Measurements from ENCODE around the gene NME3. TPM values are rescaled to one million over a fixed set of nuclear protein-coding genes. Genes with fewer than 3 reads are reported as not detected.

Gene NME3
- total and polyA plus RNA-seq, 4 donors: 21.6 to 86.2 (median 80.0) TPM

DNA sequence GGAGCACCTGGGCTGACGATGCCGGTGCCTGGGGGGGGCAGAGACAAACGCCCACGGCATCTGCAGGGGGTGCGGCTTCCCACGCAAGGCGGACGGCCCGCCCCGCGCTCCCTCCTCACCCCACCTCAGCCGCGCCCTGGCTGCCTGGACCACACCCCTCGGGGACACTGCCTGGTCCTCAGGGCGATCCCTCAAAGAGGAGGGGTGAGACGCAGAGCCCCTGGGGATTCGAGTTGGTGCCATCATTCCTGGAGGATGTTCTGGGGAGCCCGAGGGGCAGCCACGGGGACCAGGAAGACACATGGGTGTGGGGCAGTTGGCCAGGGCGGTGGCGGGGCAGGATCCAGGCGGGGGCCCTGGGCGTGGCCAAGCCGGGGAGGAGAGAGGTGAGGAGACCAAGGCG is 18.3 kb upstream of the NME3 start:
- Histone ChIP-seq H3K27ac (ENCODE audit: low read depth, low read length) (no peak overlapping the region), H3K4me1 (ENCODE audit: control insufficient read depth, insufficient read depth, low read length) (peaks cover 5% of the 10 kb centered on the region), H3K4me3 (ENCODE audit: low read depth, low read length) (no peak overlapping the region), H3K36me3 (ENCODE audit: control insufficient read depth, insufficient read depth, low read length) (peaks cover 99% of the 10 kb centered on the region), H3K9me3 (ENCODE audit: control insufficient read depth, insufficient read depth, low read length) (no peaks in the 10 kb centered on the region), H3K27me3 (ENCODE audit: control insufficient read depth, insufficient read depth, low read length) (no peaks in the 10 kb centered on the region)
- 100% methylated on average over 5 of the region's 25 CpGs for WGBS (ENCODE audit: insufficient coverage)
- DNase-seq (ENCODE audit: low read depth in 4 of 6, low spot score in 6 of 6): no peak

- no peaks in the 10 kb centered on the region for H3K9me3 ChIP-seq (ENCODE audit: control insufficient read depth, insufficient read depth, low read length)
- peaks cover 13% of the 10 kb centered on the region for H3K4me1 ChIP-seq (ENCODE audit: control insufficient read depth, insufficient read depth, low read length)
- no peaks in the 10 kb centered on the region for H3K27me3 ChIP-seq (ENCODE audit: control insufficient read depth, insufficient read depth, low read length)
- H3K27ac ChIP-seq (ENCODE audit: low read depth, low read length): no peak overlapping the region
- H3K4me3 ChIP-seq (ENCODE audit: low read depth, low read length): no peak overlapping the region
- peaks cover 94% of the 10 kb centered on the region for H3K36me3 ChIP-seq (ENCODE audit: control insufficient read depth, insufficient read depth, low read length)
- 86% methylated on average over 19 of the region's 19 CpGs for WGBS (ENCODE audit: insufficient coverage)
- no peak for DNase-seq (ENCODE audit: low read depth in 4 of 6, low spot score in 6 of 6)
Measured at GRCh38 chr16:1788708-1789100, 17.4 kb upstream of the NME3 start.

DNA sequence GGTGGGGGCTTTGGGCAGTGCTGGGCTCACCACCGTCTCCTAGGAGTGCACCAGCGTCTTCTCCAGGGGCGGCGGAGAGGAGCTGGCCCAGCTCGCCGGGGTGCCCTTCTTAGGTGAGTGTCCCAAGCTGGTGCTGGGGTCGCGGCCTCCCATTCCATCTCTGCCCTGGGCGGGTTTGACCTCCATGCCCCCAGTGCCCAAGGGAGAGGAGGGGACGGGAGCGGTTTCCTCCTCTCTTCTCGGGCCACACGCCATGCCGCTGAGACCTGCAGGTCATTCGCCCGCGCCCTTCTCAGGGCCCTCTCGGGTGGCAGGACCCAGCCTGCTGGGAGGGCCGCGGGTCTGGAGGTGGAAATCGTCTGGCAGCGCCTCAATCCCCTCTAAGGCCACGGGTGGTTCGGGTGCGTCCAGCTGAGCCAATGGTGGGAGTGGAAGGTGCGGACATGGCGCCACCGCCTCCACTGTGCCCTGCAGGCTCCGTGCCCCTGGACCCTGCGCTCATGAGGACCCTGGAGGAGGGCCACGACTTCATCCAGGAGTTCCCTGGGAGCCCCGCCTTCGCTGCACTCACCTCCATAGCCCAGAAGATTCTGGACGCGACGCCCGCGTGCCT is 16.9 kb upstream of the NME3 start:
- no peaks in the 10 kb centered on the region for H3K9me3 ChIP-seq (ENCODE audit: control insufficient read depth, insufficient read depth, low read length)
- peaks cover 18% of the 10 kb centered on the region for H3K4me1 ChIP-seq (ENCODE audit: control insufficient read depth, insufficient read depth, low read length)
- no peak overlapping the region for H3K27ac ChIP-seq (ENCODE audit: low read depth, low read length)
- H3K4me3 ChIP-seq (ENCODE audit: low read depth, low read length): no peak overlapping the region
- no peaks in the 10 kb centered on the region for H3K27me3 ChIP-seq (ENCODE audit: control insufficient read depth, insufficient read depth, low read length)
- 95% methylated on average over 34 of the region's 38 CpGs for WGBS (ENCODE audit: insufficient coverage)
- no peak for DNase-seq (ENCODE audit: low read depth in 4 of 6, low spot score in 6 of 6)
- peaks cover 89% of the 10 kb centered on the region for H3K36me3 ChIP-seq (ENCODE audit: control insufficient read depth, insufficient read depth, low read length)

DNA sequence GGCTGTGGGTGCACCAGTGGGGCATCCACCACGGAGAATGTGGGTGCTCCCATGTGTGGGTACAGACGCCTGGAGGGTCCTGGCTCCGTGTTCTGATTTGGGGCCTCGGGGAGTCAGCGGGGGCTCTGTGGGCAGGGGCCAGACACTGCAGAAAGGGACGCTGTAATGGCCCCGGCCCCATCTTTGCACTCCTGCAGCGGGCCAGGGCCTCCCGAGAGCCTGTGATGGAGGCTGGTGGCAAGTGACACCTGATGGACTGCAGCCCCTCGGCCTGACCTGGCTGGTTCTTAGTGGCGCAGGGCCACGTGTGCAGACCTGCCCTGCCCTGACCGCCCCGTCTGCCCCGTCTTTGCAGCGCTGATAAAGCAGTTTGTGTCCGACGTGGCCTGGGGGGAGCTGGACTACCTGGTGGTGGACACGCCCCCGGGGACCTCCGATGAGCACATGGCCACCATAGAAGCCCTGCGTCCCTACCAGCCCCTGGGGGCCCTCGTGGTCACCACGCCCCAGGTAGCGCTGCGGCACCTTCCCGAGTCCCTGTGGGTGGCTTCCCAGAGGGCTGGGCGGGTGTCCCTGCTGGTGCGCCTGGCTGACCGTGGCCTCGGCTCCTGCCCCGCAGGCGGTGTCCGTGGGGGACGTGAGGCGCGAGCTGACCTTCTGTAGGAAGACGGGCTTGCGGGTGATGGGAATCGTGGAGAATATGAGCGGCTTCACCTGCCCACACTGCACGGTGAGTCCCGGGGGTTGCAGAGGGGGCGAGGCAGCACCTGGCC is 16.2 kb upstream of the NME3 start:
- H3K36me3 ChIP-seq (ENCODE audit: control insufficient read depth, insufficient read depth, low read length): peaks cover 82% of the 10 kb centered on the region
- DNase-seq (ENCODE audit: low read depth in 4 of 6, low spot score in 6 of 6): no peak
- 94% methylated on average over 44 of the region's 44 CpGs for WGBS (ENCODE audit: insufficient coverage)
- no peaks in the 10 kb centered on the region for H3K9me3 ChIP-seq (ENCODE audit: control insufficient read depth, insufficient read depth, low read length)
- no peaks in the 10 kb centered on the region for H3K27me3 ChIP-seq (ENCODE audit: control insufficient read depth, insufficient read depth, low read length)
- no peak overlapping the region for H3K27ac ChIP-seq (ENCODE audit: low read depth, low read length)
- peaks cover 18% of the 10 kb centered on the region for H3K4me1 ChIP-seq (ENCODE audit: control insufficient read depth, insufficient read depth, low read length)
- no peak overlapping the region for H3K4me3 ChIP-seq (ENCODE audit: low read depth, low read length)

- DNase-seq (ENCODE audit: low read depth in 4 of 6, low spot score in 6 of 6): no peak
- 91% methylated on average over 6 of the region's 6 CpGs for WGBS (ENCODE audit: insufficient coverage)
Measured at GRCh38 chr16:1787056-1787321, 15.6 kb upstream of the NME3 start.

GRCh38 chr16:1786242-1787055 is 15.1 kb upstream of the NME3 start:
- Histone ChIP-seq H3K27me3 (ENCODE audit: control insufficient read depth, insufficient read depth, low read length) (no peaks in the 10 kb centered on the region), H3K4me3 (ENCODE audit: low read depth, low read length) (no peak overlapping the region), H3K27ac (ENCODE audit: low read depth, low read length) (no peak overlapping the region), H3K9me3 (ENCODE audit: control insufficient read depth, insufficient read depth, low read length) (no peaks in the 10 kb centered on the region), H3K4me1 (ENCODE audit: control insufficient read depth, insufficient read depth, low read length) (peaks cover 23% of the 10 kb centered on the region), H3K36me3 (ENCODE audit: control insufficient read depth, insufficient read depth, low read length) (peaks cover 72% of the 10 kb centered on the region)
- no peak for DNase-seq (ENCODE audit: low read depth in 4 of 6, low spot score in 6 of 6)
- 92% methylated on average over 51 of the region's 51 CpGs for WGBS (ENCODE audit: insufficient coverage)

More at GRCh38 chr16:1787056-1787321, 15.6 kb upstream of the NME3 start:
- peaks cover 18% of the 10 kb centered on the region for H3K4me1 ChIP-seq (ENCODE audit: control insufficient read depth, insufficient read depth, low read length)
- peaks cover 77% of the 10 kb centered on the region for H3K36me3 ChIP-seq (ENCODE audit: control insufficient read depth, insufficient read depth, low read length)
- no peak overlapping the region for H3K4me3 ChIP-seq (ENCODE audit: low read depth, low read length)
- H3K9me3 ChIP-seq (ENCODE audit: control insufficient read depth, insufficient read depth, low read length): no peaks in the 10 kb centered on the region
- H3K27ac ChIP-seq (ENCODE audit: low read depth, low read length): no peak overlapping the region
- no peaks in the 10 kb centered on the region for H3K27me3 ChIP-seq (ENCODE audit: control insufficient read depth, insufficient read depth, low read length)

- no peak for DNase-seq (ENCODE audit: low read depth in 4 of 6, low spot score in 6 of 6)
- WGBS (ENCODE audit: insufficient coverage): 95% methylated on average over 14 of the region's 14 CpGs
- Histone ChIP-seq H3K4me1 (ENCODE audit: control insufficient read depth, insufficient read depth, low read length) (peaks cover 29% of the 10 kb centered on the region), H3K9me3 (ENCODE audit: control insufficient read depth, insufficient read depth, low read length) (no peaks in the 10 kb centered on the region), H3K27me3 (ENCODE audit: control insufficient read depth, insufficient read depth, low read length) (no peaks in the 10 kb centered on the region), H3K4me3 (ENCODE audit: low read depth, low read length) (no peak overlapping the region), H3K36me3 (ENCODE audit: control insufficient read depth, insufficient read depth, low read length) (peaks cover 72% of the 10 kb centered on the region), H3K27ac (ENCODE audit: low read depth, low read length) (no peak overlapping the region)
Measured at GRCh38 chr16:1785846-1786170, 14.5 kb upstream of the NME3 start.

DNA sequence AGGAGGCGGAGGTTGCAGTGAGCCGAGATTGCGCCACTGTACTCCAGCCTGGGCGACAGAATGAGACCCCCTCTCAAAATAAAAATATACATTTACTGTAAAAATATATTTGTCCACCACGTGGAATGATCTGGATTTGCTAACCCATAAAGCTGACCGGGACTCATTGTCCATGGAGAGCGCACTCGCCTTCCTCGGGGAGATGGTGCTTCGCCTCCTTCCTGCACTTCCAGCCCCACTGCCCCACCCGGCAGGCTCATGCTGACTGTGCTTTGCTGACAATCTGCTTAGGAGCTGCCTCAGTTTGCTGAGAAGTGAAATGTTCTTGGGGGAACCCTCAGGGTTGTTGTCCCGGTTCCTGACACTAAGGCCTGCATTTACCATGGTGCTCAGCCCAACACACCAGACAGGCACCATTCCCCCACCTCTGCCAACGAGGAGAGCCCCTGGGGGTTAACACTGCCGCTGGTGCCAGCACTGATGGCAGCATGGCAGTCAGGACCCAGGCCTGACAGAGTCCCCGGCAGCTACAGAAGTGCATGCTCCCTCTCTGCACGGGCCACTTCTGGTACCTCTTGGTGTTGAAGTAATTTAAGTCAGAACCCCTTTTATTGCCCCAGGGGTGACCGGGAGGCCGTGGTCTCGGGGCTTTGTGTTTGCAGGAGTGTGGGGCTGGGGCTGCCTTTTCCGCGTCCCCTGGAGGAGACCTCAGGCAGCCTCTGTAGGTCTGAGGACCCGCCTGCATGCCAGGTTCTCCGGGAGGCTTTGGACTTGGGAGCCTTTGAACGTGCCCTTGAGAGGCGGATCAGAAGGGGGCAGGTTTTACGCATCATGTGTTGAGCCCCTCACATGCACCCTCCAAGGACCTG is 13.9 kb upstream of the NME3 start:
- peaks cover 32% of the 10 kb centered on the region for H3K4me1 ChIP-seq (ENCODE audit: control insufficient read depth, insufficient read depth, low read length)
- no peaks in the 10 kb centered on the region for H3K27me3 ChIP-seq (ENCODE audit: control insufficient read depth, insufficient read depth, low read length)
- peaks cover 71% of the 10 kb centered on the region for H3K36me3 ChIP-seq (ENCODE audit: control insufficient read depth, insufficient read depth, low read length)
- no peak overlapping the region for H3K27ac ChIP-seq (ENCODE audit: low read depth, low read length)
- WGBS (ENCODE audit: insufficient coverage): 92% methylated on average over 19 of the region's 26 CpGs
- H3K4me3 ChIP-seq (ENCODE audit: low read depth, low read length): no peak overlapping the region
- no peak for DNase-seq (ENCODE audit: low read depth in 4 of 6, low spot score in 6 of 6)
- no peaks in the 10 kb centered on the region for H3K9me3 ChIP-seq (ENCODE audit: control insufficient read depth, insufficient read depth, low read length)
